CD4-positive, alpha-beta memory T cell (primary cell): ENCODE results near the gene TMEM154. TPM values are rescaled to one million over a fixed set of nuclear protein-coding genes. Genes with fewer than 3 reads are reported as not detected.

Experiments used
- CTCF ChIA-PET: fragments of 350-600 bp; sonication (Branson Sonifier 250); formaldehyde crosslinking; loops from one replicate; lab custom pipeline; 2021; ENCODE audit warnings: inconsistent platforms; ENCODE audit not compliant: partially characterized antibody; lab: Charles Lee
- POLR2A ChIA-PET: fragments of 350-600 bp; sonication (Branson Sonifier 250); formaldehyde crosslinking; loops from one replicate; lab custom pipeline; 2021; ENCODE audit not compliant: partially characterized antibody; lab: Charles Lee
- DNase-seq, 5 donors: peaks; one replicate each; pipeline versions ENCODE4 v3.0.0 to v3.0.0-alpha.2; 2020 to 2022; ENCODE audit warnings: mixed read lengths in 1 of 5
- H3K27ac ChIP-seq: one replicate; pipeline ENCODE4 v1.7.0; 2013; ENCODE audit warnings: low read depth, low read length
- H3K27me3 ChIP-seq: 2 replicates; pipeline ENCODE4 v1.7.0; 2013; ENCODE audit warnings: mild to moderate bottlenecking, low read length, moderate library complexity; ENCODE audit not compliant: insufficient read depth
- H3K36me3 ChIP-seq: 2 replicates; pipeline ENCODE4 v1.7.0; 2013; ENCODE audit warnings: mild to moderate bottlenecking, low read length, moderate library complexity; ENCODE audit not compliant: insufficient read depth
- H3K4me1 ChIP-seq: 2 replicates; pipeline ENCODE4 v1.7.0; 2013; ENCODE audit warnings: mild to moderate bottlenecking, low read length, moderate library complexity; ENCODE audit not compliant: insufficient read depth
- H3K4me3 ChIP-seq, 2 donors: one replicate each; pipeline ENCODE4 v1.7.0; 2013; ENCODE audit warnings: low read length in 2 of 2, mild to moderate bottlenecking in 1 of 2
- H3K9me3 ChIP-seq, 2 donors: one replicate each; pipeline ENCODE4 v1.7.0; 2013; ENCODE audit warnings: low read length in 2 of 2, control low read depth in 1 of 2; ENCODE audit not compliant: control insufficient read depth in 1 of 2
- H3K27ac Mint-ChIP-seq, 7 donors: one replicate each; pipeline ENCODE4 v1.8.0; 2020 to 2021; ENCODE audit warnings: mixed read lengths in 7 of 7, mild to moderate bottlenecking in 6 of 7, inconsistent platforms in 3 of 7, moderate library complexity in 3 of 7
- H3K27me3 Mint-ChIP-seq, 2 donors: one replicate each; pipeline ENCODE4 v1.8.0; 2020 to 2021; ENCODE audit warnings: mixed read lengths in 2 of 2
- H3K36me3 Mint-ChIP-seq, 2 donors: one replicate each; pipeline ENCODE4 v1.8.0; 2020 to 2021; ENCODE audit warnings: mixed read lengths in 2 of 2, inconsistent platforms in 1 of 2, mild to moderate bottlenecking in 1 of 2
- H3K4me1 Mint-ChIP-seq, 4 donors: one replicate each; pipeline ENCODE4 v1.8.0; 2020 to 2021; ENCODE audit warnings: mixed read lengths in 4 of 4, mild to moderate bottlenecking in 1 of 4
- H3K4me3 Mint-ChIP-seq, 8 donors: one replicate each; pipeline ENCODE4 v1.8.0; 2020 to 2021; ENCODE audit warnings: mixed read lengths in 8 of 8, mild to moderate bottlenecking in 7 of 8, moderate library complexity in 6 of 8, inconsistent platforms in 3 of 8
- H3K9me3 Mint-ChIP-seq, 8 donors: one replicate each; pipeline ENCODE4 v1.8.0; 2020 to 2021; ENCODE audit warnings: mixed read lengths in 8 of 8, mild to moderate bottlenecking in 5 of 8, inconsistent platforms in 3 of 8, moderate library complexity in 1 of 8
- intact Hi-C: fragments of 100-400 bp; cut with micrococcal nuclease; formaldehyde crosslinking; loops from one replicate; pipeline ENCODE4 v1.15.1; 2023
- polyA plus RNA-seq, 2 donors: library from polyadenylated mRNA; unstranded; fragments of 300-500 nt; fragmentation: Illumina TruSeq; gene quantifications; one replicate each; pipeline ENCODE4 v1.2.3, GENCODE V29; 2021
- total RNA-seq, 2 experiments: library from RNA; stranded (reverse); gene quantifications; one replicate each; pipeline ENCODE4 v1.2.3, GENCODE V29; 2021

Gene TMEM154
- total and polyA plus RNA-seq, 4 experiments from 2014 or later, result 35.2 to 46.7 (median 40.3) TPM

DNA sequence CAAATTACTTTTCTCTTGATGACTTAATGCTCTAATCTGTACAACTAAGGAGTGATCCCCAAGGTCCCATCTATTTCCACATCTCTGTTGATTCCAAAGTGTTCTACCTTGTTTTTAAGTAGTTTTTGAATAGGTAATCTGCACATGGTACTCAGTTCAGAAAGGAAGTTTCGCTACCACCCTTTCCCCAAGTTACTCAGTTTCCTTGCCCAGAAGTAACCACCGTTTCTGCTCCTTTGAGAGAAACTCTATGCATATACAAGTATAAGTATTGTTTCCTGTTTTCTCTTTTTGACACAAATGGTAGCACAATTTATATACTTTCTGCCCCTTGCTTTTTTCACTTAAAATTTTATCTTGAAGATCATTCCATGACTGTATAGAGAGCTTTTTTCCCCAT is 18.1 kb downstream of the TMEM154 start:
- no peaks in the 10 kb centered on the region for H3K27me3 ChIP-seq
- Mint-ChIP-seq H3K9me3 (peaks cover 5 to 38% (median 29%) of the 10 kb centered on the region in 8 donors), H3K4me3 (no peak overlapping the region), H3K27ac (peak overlapping the region in 5 of 7 donors; percentile 5 to 74 (median 11)), H3K4me1 (peaks cover 22 to 28% (median 26%) of the 10 kb centered on the region in 4 donors), H3K36me3 (peaks cover 36 to 70% of the 10 kb centered on the region in 2 donors), H3K27me3 (no peaks in the 10 kb centered on the region)
- ChIA-PET CTCF (no interaction called here), POLR2A (no interaction called here)
- no peaks in the 10 kb centered on the region for H3K36me3 ChIP-seq
- H3K27ac ChIP-seq, result no peak overlapping the region
- H3K4me3 ChIP-seq, result no peak overlapping the region
- peaks cover 6% of the 10 kb centered on the region for H3K4me1 ChIP-seq
- peaks cover 0 to 15% of the 10 kb centered on the region in 2 donors for H3K9me3 ChIP-seq
- DNase-seq, result no peak
- intact Hi-C loops, result no loop called here

DNA sequence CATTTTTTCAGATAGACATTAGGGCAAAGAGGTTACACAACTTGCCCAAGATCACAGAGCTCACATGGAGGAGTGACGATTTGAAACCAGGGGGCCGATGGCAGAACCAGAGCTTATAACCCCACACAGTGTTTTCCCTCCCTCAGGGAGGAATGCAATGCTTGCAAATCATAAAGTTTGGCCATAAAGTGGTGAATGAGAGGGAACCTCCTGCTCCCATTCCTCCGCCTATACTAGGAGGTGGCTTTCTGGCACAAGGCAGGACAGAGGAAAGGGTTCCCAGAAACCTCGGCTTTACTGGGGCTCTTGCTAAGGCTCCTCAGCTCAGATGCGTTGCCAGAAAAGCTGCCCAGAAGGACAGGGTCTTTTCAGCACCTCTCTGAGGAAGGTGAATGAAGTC is 19.3 kb downstream of the TMEM154 start:
- no peak overlapping the region for H3K27ac Mint-ChIP-seq
- no peak for DNase-seq
- no peaks in the 10 kb centered on the region for H3K36me3 ChIP-seq
- no peaks in the 10 kb centered on the region for H3K27me3 ChIP-seq
- H3K9me3 Mint-ChIP-seq, result peaks cover 5 to 43% (median 32%) of the 10 kb centered on the region in 8 donors
- POLR2A ChIA-PET, result no interaction called here
- no peak overlapping the region for H3K27ac ChIP-seq
- H3K4me3 Mint-ChIP-seq, result no peak overlapping the region
- peaks cover 6% of the 10 kb centered on the region for H3K4me1 ChIP-seq
- H3K9me3 ChIP-seq, result peaks cover 0 to 15% of the 10 kb centered on the region in 2 donors
- H3K27me3 Mint-ChIP-seq, result no peaks in the 10 kb centered on the region
- CTCF ChIA-PET, result no interaction called here
- peaks cover 41 to 73% of the 10 kb centered on the region in 2 donors for H3K36me3 Mint-ChIP-seq
- intact Hi-C loops, result no loop called here
- H3K4me3 ChIP-seq, result no peak overlapping the region
- H3K4me1 Mint-ChIP-seq, result peaks cover 24 to 37% (median 27%) of the 10 kb centered on the region in 4 donors

DNA sequence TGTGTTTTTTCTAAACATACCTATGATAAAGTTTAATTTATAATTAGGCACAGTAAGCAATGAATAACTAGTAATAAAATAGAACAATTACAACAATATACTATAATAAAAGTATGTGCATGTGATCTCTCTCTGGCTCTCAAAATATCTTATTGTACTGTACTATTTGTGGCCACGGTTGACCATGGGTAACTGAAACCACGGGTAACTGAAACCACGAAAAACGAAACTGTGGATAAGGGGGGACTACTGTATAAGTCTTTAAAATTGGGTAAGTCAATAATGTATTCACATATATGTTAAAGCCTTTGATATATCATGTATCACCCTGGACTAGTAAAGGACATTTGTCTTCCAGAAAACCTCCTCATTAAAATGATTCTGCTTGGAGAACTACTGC is 20.0 kb downstream of the TMEM154 start:
- no peak overlapping the region for H3K4me3 Mint-ChIP-seq
- H3K27me3 ChIP-seq, result no peaks in the 10 kb centered on the region
- intact Hi-C loops, result no loop called here
- ChIA-PET CTCF (no interaction called here), POLR2A (no interaction called here)
- peaks cover 6% of the 10 kb centered on the region for H3K4me1 ChIP-seq
- H3K9me3 Mint-ChIP-seq, result peaks cover 5 to 43% (median 32%) of the 10 kb centered on the region in 8 donors
- H3K27me3 Mint-ChIP-seq, result no peaks in the 10 kb centered on the region
- no peak overlapping the region for H3K4me3 ChIP-seq
- no peak overlapping the region for H3K27ac ChIP-seq
- H3K36me3 Mint-ChIP-seq, result peaks cover 44 to 74% of the 10 kb centered on the region in 2 donors
- H3K4me1 Mint-ChIP-seq, result peaks cover 23 to 38% (median 28%) of the 10 kb centered on the region in 4 donors
- H3K9me3 ChIP-seq, result peaks cover 0 to 15% of the 10 kb centered on the region in 2 donors
- no peak for DNase-seq
- no peaks in the 10 kb centered on the region for H3K36me3 ChIP-seq
- H3K27ac Mint-ChIP-seq, result no peak overlapping the region

DNA sequence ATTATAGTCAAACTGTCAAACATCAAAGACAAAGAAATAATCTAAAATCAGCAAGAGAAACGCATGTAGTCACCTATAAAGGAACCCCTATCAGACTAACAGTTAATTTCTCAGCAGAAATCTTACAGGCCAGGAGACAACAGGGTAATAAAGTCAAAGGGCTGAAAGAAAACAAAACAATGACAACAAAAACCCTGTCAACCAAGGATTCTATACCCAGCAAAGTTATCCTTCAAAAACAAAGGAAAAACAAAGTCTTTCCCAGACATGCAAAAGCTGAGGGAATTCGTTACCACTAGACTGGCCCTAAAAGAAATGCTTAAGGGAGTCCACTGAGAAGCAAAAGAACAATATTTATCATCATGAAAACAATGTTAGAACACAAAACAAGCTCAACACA is 22.1 kb downstream of the TMEM154 start:
- intact Hi-C loops, result no loop called here
- H3K4me3 Mint-ChIP-seq, result no peak overlapping the region
- no peaks in the 10 kb centered on the region for H3K36me3 ChIP-seq
- peaks cover 5 to 43% (median 32%) of the 10 kb centered on the region in 8 donors for H3K9me3 Mint-ChIP-seq
- peaks cover 5% of the 10 kb centered on the region for H3K4me1 ChIP-seq
- H3K9me3 ChIP-seq, result peaks cover 0 to 15% of the 10 kb centered on the region in 2 donors
- ChIA-PET CTCF (interaction anchor here (0.8 to 1.3 kb wide), 3 partner anchors 14 to 156 kb away, joined by 3 to 6 read pairs (median 4); no protein-coding TSS in a partner anchor), POLR2A (no interaction called here)
- H3K4me1 Mint-ChIP-seq, result peaks cover 9 to 23% (median 16%) of the 10 kb centered on the region in 4 donors
- no peak overlapping the region for H3K27ac Mint-ChIP-seq
- H3K27ac ChIP-seq, result no peak overlapping the region
- H3K27me3 Mint-ChIP-seq, result no peaks in the 10 kb centered on the region
- no peaks in the 10 kb centered on the region for H3K27me3 ChIP-seq
- peaks cover 52 to 70% of the 10 kb centered on the region in 2 donors for H3K36me3 Mint-ChIP-seq
- no peak for DNase-seq
- H3K4me3 ChIP-seq, result no peak overlapping the region

GRCh38 chr4:152655272-152656129 is 24.3 kb downstream of the TMEM154 start:
- Mint-ChIP-seq H3K9me3 (peaks cover 3 to 42% (median 32%) of the 10 kb centered on the region in 8 donors), H3K36me3 (peaks cover 64 to 66% of the 10 kb centered on the region in 2 donors), H3K4me1 (peaks cover 0 to 10% (median 5%) of the 10 kb centered on the region in 4 donors), H3K27ac (no peak overlapping the region), H3K27me3 (no peaks in the 10 kb centered on the region), H3K4me3 (no peak overlapping the region)
- POLR2A ChIA-PET, result interaction anchor here (0.8 kb wide), 1 partner anchor 23 kb away, joined by 4 read pairs; no protein-coding TSS in a partner anchor
- intact Hi-C loops, result no loop called here
- H3K27me3 ChIP-seq, result no peaks in the 10 kb centered on the region
- CTCF ChIA-PET, result interaction anchor here (0.7 to 1.7 kb wide), 5 partner anchors 12 to 154 kb away, joined by 3 to 9 read pairs (median 3); no protein-coding TSS in a partner anchor
- DNase-seq, result no peak
- peaks cover 11% of the 10 kb centered on the region for H3K36me3 ChIP-seq
- H3K4me1 ChIP-seq, result no peaks in the 10 kb centered on the region
- H3K9me3 ChIP-seq, result peaks cover 0 to 15% of the 10 kb centered on the region in 2 donors
- no peak overlapping the region for H3K4me3 ChIP-seq
- no peak overlapping the region for H3K27ac ChIP-seq

DNA sequence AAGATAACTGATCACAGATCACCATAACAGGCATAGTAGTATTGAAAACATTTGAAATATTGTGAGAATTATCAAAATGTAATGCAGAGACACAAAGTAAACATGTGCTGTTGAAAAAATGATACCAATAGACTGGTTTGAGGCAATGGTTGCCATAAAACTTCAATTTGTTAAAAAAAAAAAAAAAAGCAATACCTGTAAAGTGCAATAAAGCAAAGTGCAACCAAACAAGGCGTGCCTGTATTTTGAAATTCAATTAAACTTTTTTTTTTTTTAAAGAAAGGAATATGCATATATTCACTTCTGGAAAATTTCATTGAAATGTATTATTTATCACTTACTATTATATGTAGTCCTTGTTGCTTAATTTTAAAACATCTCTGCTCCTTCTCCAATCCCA is 27.7 kb downstream of the TMEM154 start:
- DNase-seq, result no peak
- no peaks in the 10 kb centered on the region for H3K27me3 ChIP-seq
- Mint-ChIP-seq H3K36me3 (peaks cover 52 to 57% of the 10 kb centered on the region in 2 donors), H3K9me3 (peaks cover 0 to 11% (median 7%) of the 10 kb centered on the region in 8 donors), H3K27me3 (no peaks in the 10 kb centered on the region), H3K4me1 (peaks cover 0 to 14% (median 7%) of the 10 kb centered on the region in 4 donors), H3K27ac (peak overlapping the region in 1 of 7 donors; percentile 35), H3K4me3 (no peak overlapping the region)
- no peak overlapping the region for H3K4me3 ChIP-seq
- intact Hi-C loops, result no loop called here
- H3K9me3 ChIP-seq, result peaks cover 0 to under 1% of the 10 kb centered on the region in 2 donors
- H3K36me3 ChIP-seq, result peaks cover 16% of the 10 kb centered on the region
- no peak overlapping the region for H3K27ac ChIP-seq
- ChIA-PET CTCF (no interaction called here), POLR2A (no interaction called here)
- no peaks in the 10 kb centered on the region for H3K4me1 ChIP-seq

GRCh38 chr4:152651473-152652060 is 28.2 kb downstream of the TMEM154 start:
- Mint-ChIP-seq H3K27ac (peak overlapping the region in 3 of 7 donors; percentile 27 to 64 (median 35)), H3K4me1 (peaks cover 1 to 14% (median 7%) of the 10 kb centered on the region in 4 donors), H3K36me3 (peaks cover 52 to 58% of the 10 kb centered on the region in 2 donors), H3K9me3 (peaks cover 0 to 5% (median 2%) of the 10 kb centered on the region in 8 donors), H3K4me3 (no peak overlapping the region), H3K27me3 (no peaks in the 10 kb centered on the region)
- CTCF ChIA-PET, result no interaction called here
- no peaks in the 10 kb centered on the region for H3K9me3 ChIP-seq
- no peaks in the 10 kb centered on the region for H3K27me3 ChIP-seq
- H3K4me1 ChIP-seq, result no peaks in the 10 kb centered on the region
- intact Hi-C loops, result no loop called here
- POLR2A ChIA-PET, result no interaction called here
- DNase-seq, result no peak
- no peak overlapping the region for H3K4me3 ChIP-seq
- peaks cover 16% of the 10 kb centered on the region for H3K36me3 ChIP-seq
- no peak overlapping the region for H3K27ac ChIP-seq
